K562 (cell line): Measurements from ENCODE around the gene TRAF3. TPM values are rescaled to one million over a fixed set of nuclear protein-coding genes. Genes with fewer than 3 reads are reported as not detected.

ENCODE experiments used
- HMGN3 ChIP-seq: IDR thresholded peaks from 2 replicates; pipeline ENCODE4 v1.6.1; 2011; ENCODE audit warnings: borderline replicate concordance, low read depth, mild to moderate bottlenecking, mixed read lengths, low read length; ENCODE audit not compliant: insufficient read length; ENCODE audit errors: extremely low read depth
- KDM5B ChIP-seq: fragments of 200-600 bp; sonication (generic); IDR thresholded peaks from 2 replicates; pipeline ENCODE4 v1.6.1; 2012; ENCODE audit warnings: low read depth, mild to moderate bottlenecking, moderate library complexity, low read length, control low read depth, inconsistent platforms; ENCODE audit not compliant: insufficient replicate concordance
- NCOA1 ChIP-seq: fragments of 450-650 bp; IDR thresholded peaks from 2 replicates; pipeline ENCODE4 v1.6.1; 2016; ENCODE audit warnings: low read depth
- SIN3B ChIP-seq: fragments of 450-650 bp; IDR thresholded peaks from 2 replicates; pipeline ENCODE4 v1.6.1; 2017; ENCODE audit warnings: low read depth, mild to moderate bottlenecking, moderate library complexity
- SIX5 ChIP-seq, 2 experiments: IDR thresholded peaks; 2 replicates each; pipeline ENCODE4 v1.6.1; 2011; ENCODE audit warnings: low read length in 2 of 2, borderline replicate concordance in 1 of 2, low read depth in 1 of 2, mild to moderate bottlenecking in 1 of 2, moderate library complexity in 1 of 2; ENCODE audit not compliant: insufficient read depth in 1 of 2
- ZNF165 ChIP-seq: fragments of 250-450 bp; sonication (Bioruptor Pico); IDR thresholded peaks from 2 replicates; pipeline ENCODE4 v1.4.0; 2020; ENCODE audit warnings: borderline replicate concordance
- polyA plus RNA-seq, 8 experiments: library from polyadenylated mRNA; depleted of rRNA in 4 of 8; stranded (reverse) in 5 of 8; unstranded in 3 of 8; fragments of >200 nt; fragmentation: Nextera tagmentation in 2 of 8; fragmentation: Illumina TruSeq in 1 of 8; extraction: Ambion mirVana in 2 of 8; extraction: Trizol in 1 of 8; gene quantifications; 2 replicates each; pipeline versions ENCODE4 v1.2.1 to v1.2.3, GENCODE V29; 2011 to 2014; ENCODE audit warnings: inconsistent platforms in 1 of 8, missing spikeins in 1 of 8
- total RNA-seq, 7 experiments: library from RNA; depleted of rRNA in 6 of 7; stranded (reverse); fragments of >200 nt in 6 of 7; fragmentation: Illumina TruSeq in 2 of 7; extraction: Trizol in 2 of 7; gene quantifications; 2 replicates each; pipeline versions ENCODE4 v1.2.1 to v1.2.3, GENCODE V29; 2011 to 2021; ENCODE audit warnings: low replicate concordance in 1 of 7
- TF ChIP-seq, protein P1 (sequence below): fragments of 450-650 bp; IDR thresholded peaks from 2 replicates; pipeline ENCODE4 v1.6.1; 2016; ENCODE audit warnings: mild to moderate bottlenecking, moderate library complexity
- TF ChIP-seq, protein P2 (sequence below), 2 experiments: IDR thresholded peaks; 2 replicates each; pipeline ENCODE4 v1.6.1; 2012; ENCODE audit warnings: improper control_type of control experiment in 2 of 2, low read depth in 2 of 2, low read length in 2 of 2, borderline replicate concordance in 1 of 2

Gene TRAF3
- total and polyA plus RNA-seq, 9 of the 15 experiments (the other 6 are each of a cell fraction or from before 2014, with no cell fraction given) = 0.52 to 21.3 (median 9.9) TPM

DNA sequence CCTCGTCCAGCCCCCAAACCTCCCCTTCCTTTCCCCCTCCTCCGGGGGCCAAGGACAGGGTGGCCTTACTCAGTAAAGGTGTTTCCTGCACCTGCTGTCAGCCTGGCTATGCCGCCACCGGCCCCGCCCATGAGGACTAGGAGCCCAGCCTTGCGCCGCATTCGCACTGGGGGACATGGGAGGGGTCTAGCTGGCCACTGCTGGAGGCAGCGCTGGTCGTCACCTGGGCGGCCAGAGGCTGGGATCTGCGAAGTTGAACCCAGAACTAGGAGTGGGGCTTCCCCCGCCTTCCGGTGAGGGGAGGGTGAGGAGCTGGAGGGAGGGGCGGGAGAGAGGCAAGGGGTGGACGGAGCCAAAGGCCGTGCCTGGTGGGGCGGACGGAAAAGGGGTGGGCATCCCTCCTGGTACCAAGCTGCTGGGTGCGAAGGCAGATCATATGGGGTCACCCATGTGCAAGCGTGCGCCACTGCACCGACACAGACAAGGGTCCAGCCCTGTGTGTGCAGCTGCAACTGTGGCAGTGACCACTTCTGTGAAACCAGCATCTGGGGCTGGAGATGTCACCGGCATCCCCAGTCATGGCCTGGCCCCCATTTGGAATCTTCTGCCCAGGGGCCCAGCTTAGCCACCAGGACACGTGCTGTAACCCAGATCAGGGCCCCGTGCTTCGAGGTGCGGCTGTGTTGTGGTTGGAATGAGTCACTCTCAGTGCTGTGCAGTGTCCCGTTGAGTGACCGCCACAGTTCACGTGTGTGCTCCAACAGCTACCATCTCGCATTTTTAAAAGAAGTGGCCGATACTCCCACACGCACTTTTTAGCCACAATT, 153.7 kb downstream of the TRAF3 start (continued):
- TF ChIP-seq, protein P1, sequence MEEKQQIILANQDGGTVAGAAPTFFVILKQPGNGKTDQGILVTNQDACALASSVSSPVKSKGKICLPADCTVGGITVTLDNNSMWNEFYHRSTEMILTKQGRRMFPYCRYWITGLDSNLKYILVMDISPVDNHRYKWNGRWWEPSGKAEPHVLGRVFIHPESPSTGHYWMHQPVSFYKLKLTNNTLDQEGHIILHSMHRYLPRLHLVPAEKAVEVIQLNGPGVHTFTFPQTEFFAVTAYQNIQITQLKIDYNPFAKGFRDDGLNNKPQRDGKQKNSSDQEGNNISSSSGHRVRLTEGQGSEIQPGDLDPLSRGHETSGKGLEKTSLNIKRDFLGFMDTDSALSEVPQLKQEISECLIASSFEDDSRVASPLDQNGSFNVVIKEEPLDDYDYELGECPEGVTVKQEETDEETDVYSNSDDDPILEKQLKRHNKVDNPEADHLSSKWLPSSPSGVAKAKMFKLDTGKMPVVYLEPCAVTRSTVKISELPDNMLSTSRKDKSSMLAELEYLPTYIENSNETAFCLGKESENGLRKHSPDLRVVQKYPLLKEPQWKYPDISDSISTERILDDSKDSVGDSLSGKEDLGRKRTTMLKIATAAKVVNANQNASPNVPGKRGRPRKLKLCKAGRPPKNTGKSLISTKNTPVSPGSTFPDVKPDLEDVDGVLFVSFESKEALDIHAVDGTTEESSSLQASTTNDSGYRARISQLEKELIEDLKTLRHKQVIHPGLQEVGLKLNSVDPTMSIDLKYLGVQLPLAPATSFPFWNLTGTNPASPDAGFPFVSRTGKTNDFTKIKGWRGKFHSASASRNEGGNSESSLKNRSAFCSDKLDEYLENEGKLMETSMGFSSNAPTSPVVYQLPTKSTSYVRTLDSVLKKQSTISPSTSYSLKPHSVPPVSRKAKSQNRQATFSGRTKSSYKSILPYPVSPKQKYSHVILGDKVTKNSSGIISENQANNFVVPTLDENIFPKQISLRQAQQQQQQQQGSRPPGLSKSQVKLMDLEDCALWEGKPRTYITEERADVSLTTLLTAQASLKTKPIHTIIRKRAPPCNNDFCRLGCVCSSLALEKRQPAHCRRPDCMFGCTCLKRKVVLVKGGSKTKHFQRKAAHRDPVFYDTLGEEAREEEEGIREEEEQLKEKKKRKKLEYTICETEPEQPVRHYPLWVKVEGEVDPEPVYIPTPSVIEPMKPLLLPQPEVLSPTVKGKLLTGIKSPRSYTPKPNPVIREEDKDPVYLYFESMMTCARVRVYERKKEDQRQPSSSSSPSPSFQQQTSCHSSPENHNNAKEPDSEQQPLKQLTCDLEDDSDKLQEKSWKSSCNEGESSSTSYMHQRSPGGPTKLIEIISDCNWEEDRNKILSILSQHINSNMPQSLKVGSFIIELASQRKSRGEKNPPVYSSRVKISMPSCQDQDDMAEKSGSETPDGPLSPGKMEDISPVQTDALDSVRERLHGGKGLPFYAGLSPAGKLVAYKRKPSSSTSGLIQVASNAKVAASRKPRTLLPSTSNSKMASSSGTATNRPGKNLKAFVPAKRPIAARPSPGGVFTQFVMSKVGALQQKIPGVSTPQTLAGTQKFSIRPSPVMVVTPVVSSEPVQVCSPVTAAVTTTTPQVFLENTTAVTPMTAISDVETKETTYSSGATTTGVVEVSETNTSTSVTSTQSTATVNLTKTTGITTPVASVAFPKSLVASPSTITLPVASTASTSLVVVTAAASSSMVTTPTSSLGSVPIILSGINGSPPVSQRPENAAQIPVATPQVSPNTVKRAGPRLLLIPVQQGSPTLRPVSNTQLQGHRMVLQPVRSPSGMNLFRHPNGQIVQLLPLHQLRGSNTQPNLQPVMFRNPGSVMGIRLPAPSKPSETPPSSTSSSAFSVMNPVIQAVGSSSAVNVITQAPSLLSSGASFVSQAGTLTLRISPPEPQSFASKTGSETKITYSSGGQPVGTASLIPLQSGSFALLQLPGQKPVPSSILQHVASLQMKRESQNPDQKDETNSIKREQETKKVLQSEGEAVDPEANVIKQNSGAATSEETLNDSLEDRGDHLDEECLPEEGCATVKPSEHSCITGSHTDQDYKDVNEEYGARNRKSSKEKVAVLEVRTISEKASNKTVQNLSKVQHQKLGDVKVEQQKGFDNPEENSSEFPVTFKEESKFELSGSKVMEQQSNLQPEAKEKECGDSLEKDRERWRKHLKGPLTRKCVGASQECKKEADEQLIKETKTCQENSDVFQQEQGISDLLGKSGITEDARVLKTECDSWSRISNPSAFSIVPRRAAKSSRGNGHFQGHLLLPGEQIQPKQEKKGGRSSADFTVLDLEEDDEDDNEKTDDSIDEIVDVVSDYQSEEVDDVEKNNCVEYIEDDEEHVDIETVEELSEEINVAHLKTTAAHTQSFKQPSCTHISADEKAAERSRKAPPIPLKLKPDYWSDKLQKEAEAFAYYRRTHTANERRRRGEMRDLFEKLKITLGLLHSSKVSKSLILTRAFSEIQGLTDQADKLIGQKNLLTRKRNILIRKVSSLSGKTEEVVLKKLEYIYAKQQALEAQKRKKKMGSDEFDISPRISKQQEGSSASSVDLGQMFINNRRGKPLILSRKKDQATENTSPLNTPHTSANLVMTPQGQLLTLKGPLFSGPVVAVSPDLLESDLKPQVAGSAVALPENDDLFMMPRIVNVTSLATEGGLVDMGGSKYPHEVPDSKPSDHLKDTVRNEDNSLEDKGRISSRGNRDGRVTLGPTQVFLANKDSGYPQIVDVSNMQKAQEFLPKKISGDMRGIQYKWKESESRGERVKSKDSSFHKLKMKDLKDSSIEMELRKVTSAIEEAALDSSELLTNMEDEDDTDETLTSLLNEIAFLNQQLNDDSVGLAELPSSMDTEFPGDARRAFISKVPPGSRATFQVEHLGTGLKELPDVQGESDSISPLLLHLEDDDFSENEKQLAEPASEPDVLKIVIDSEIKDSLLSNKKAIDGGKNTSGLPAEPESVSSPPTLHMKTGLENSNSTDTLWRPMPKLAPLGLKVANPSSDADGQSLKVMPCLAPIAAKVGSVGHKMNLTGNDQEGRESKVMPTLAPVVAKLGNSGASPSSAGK = peak; percentile 18; the same call in 1 of the 2 replicates
- TF ChIP-seq ZNF165 (CRISPR knock-in tag) (no peak), NCOA1 (no peak), SIN3B (no peak), KDM5B (no peak), HMGN3 (no peak), SIX5 (IDR thresholded peaks at IDR 0.05; ENCODE audit: borderline replicate concordance in 1 of 2, insufficient read depth in 1 of 2, low read depth in 1 of 2, low read length in 2 of 2) (no peak)
- TF ChIP-seq, protein P2, sequence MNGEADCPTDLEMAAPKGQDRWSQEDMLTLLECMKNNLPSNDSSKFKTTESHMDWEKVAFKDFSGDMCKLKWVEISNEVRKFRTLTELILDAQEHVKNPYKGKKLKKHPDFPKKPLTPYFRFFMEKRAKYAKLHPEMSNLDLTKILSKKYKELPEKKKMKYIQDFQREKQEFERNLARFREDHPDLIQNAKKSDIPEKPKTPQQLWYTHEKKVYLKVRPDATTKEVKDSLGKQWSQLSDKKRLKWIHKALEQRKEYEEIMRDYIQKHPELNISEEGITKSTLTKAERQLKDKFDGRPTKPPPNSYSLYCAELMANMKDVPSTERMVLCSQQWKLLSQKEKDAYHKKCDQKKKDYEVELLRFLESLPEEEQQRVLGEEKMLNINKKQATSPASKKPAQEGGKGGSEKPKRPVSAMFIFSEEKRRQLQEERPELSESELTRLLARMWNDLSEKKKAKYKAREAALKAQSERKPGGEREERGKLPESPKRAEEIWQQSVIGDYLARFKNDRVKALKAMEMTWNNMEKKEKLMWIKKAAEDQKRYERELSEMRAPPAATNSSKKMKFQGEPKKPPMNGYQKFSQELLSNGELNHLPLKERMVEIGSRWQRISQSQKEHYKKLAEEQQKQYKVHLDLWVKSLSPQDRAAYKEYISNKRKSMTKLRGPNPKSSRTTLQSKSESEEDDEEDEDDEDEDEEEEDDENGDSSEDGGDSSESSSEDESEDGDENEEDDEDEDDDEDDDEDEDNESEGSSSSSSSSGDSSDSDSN (IDR thresholded peaks at IDR 0.05; ENCODE audit: borderline replicate concordance in 1 of 2, low read depth in 2 of 2, low read length in 2 of 2) = no peak
